Measurements from ENCODE around the gene PCDHGB4. TPM values are rescaled to one million over a fixed set of nuclear protein-coding genes. Genes with fewer than 3 reads are reported as not detected.

Gene PCDHGB4
- total RNA-seq, 1 donor from 2014 or later = 22.0 TPM

DNA sequence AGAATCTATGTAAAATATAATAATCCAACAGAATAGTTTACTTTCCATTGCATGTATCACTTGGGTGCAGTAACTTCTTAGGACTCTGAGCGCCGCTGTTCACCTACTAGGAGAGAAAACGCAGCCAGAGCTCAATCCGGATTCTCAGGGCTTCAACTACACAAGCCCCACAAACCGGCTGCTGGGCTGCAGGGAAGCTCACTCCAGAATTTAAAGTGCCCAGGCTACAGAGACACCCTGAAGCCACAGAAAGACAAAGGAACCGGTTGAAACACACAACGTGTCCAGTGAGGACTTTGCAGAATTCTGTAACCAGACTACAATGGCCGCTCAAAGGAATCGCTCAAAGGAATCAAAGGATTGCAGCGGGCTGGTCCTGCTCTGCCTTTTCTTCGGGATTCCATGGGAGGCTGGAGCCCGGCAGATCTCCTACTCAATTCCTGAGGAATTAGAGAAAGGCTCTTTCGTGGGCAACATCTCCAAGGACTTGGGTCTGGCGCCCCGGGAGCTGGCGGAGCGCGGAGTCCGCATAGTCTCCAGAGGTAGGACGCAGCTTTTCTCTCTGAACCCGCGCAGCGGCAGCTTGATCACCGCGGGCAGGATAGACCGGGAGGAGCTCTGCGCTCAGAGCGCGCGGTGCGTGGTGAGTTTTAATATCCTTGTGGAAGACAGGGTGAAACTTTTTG, 25.5 kb downstream of the PCDHGB4 start, which contains the start of gene PCDHGA10:
Gene PCDHGA10, plus strand, starts transcription at position 134 of the 686 bp plus-strand sequence. Its CDS starts 189 bp downstream, at position 323.

DNA sequence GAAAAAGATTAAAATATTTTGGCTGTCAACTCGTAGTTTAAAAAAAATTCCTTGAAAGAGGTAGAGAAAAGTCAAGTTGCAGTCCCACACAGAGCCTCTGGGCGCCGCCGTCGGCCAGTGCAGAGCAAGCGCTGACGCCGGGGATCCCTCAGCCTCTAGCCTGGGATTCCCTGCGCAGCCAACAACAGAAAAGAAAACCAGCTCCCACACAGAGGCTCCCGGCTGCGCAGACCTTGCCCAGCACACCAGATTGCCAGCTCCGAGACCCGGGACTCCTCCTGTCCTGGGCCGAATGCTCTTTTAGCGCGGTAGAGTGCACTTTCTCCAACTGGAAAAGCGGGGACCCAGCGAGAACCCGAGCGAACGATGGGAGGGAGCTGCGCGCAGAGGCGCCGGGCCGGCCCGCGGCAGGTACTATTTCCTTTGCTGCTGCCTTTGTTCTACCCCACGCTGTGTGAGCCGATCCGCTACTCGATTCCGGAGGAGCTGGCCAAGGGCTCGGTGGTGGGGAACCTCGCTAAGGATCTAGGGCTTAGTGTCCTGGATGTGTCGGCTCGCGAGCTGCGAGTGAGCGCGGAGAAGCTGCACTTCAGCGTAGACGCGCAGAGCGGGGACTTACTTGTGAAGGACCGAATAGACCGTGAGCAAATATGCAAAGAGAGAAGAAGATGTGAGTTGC, 30.1 kb downstream of the PCDHGB4 start, which contains the start of gene PCDHGB7:
Gene PCDHGB7, plus strand, starts transcription at position 184 of the 679 bp plus-strand sequence. Its CDS starts 183 bp downstream, at position 367.

DNA sequence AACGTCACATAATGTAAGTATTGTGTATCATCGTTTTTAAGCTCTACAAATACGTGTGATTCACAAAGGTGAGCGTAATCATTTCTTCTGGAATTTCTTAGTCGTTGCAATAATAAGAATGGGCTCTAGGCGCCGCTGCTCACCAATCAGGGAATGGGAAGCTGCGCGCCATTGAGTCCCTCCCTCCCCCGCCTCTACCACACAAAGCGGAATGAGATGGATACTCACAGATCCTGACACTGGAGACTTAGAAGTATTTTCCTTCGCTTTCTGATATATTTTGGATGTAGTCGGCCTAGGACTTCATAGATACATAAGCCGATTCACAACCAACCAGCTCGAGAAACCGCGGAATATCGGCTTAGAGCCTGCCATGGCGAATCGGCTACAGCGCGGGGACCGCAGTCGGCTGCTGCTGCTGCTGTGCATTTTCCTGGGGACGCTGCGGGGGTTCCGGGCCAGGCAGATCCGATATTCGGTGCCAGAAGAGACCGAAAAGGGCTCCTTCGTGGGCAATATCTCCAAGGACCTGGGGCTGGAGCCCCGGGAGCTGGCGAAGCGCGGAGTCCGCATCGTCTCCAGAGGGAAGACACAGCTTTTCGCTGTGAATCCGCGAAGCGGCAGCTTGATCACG, 33.5 kb downstream of the PCDHGB4 start, which contains the start of gene PCDHGA11:
Gene PCDHGA11, plus strand, starts transcription at position 197 of the 634 bp plus-strand sequence. Its CDS starts 177 bp downstream, at position 374.

DNA sequence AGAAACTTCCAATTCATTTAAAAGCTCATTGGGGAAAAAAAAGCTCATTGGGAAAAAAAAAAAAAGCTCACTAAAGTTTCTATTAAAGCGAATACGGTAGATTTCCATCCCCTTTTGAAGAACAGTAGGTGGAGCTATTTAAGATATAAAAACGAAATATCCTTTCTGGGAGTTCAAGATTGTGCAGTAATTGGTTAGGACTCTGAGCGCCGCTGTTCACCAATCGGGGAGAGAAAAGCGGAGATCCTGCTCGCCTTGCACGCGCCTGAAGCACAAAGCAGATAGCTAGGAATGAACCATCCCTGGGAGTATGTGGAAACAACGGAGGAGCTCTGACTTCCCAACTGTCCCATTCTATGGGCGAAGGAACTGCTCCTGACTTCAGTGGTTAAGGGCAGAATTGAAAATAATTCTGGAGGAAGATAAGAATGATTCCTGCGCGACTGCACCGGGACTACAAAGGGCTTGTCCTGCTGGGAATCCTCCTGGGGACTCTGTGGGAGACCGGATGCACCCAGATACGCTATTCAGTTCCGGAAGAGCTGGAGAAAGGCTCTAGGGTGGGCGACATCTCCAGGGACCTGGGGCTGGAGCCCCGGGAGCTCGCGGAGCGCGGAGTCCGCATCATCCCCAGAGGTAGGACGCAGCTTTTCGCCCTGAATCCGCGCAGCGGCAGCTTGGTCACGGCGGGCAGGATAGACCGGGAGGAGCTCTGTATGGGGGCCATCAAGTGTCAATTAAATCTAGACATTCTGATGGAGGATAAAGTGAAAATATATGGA, 43.0 kb downstream of the PCDHGB4 start, which contains the start of gene PCDHGA12:
Gene PCDHGA12, plus strand, starts transcription at position 176 of the 782 bp plus-strand sequence. Its CDS starts 253 bp downstream, at position 429.

Other genes with a start within 250 kb of the PCDHGB4 start
- under 0.01 and 0.28 TPM in 2 replicates for gene PCDHB6, start 237.6 kb upstream of the PCDHGB4 start, total RNA-seq
- gene PCDHB7, start 215.1 kb upstream of the PCDHGB4 start, total RNA-seq = 0.19 and 1.1 TPM in 2 replicates
- under 0.01 and 1.4 TPM in 2 replicates for gene PCDHB8, start 209.9 kb upstream of the PCDHGB4 start, total RNA-seq
- 0.19 and 1.7 TPM in 2 replicates for gene PCDHB16, start 205.3 kb upstream of the PCDHGB4 start, total RNA-seq
- under 0.01 and 0.56 TPM in 2 replicates for gene PCDHB9, start 200.5 kb upstream of the PCDHGB4 start, total RNA-seq
- 0.19 and 1.7 TPM in 2 replicates for gene PCDHB10, start 195.3 kb upstream of the PCDHGB4 start, total RNA-seq
- 0.19 and 0.85 TPM in 2 replicates for gene PCDHB11, start 188.1 kb upstream of the PCDHGB4 start, total RNA-seq
- under 0.01 and 0.28 TPM in 2 replicates for gene PCDHB12, start 179.0 kb upstream of the PCDHGB4 start, total RNA-seq
- gene PCDHB13, start 173.8 kb upstream of the PCDHGB4 start, total RNA-seq = 0.19 and 1.1 TPM in 2 replicates
- gene PCDHB14, start 164.4 kb upstream of the PCDHGB4 start, total RNA-seq = 0.58 and 2.5 TPM in 2 replicates
- 0.38 and 1.4 TPM in 2 replicates for gene PCDHB15, start 142.3 kb upstream of the PCDHGB4 start, total RNA-seq
- under 0.01 and 0.19 TPM in 2 replicates for gene SLC25A2, start 83.6 kb upstream of the PCDHGB4 start, total RNA-seq
- 90.2 and 102 TPM in 2 replicates for gene TAF7, start 66.9 kb upstream of the PCDHGB4 start, total RNA-seq
- 0.38 and 1.4 TPM in 2 replicates for gene PCDHGA1, start 57.2 kb upstream of the PCDHGB4 start, total RNA-seq
- gene PCDHGA2, start 48.9 kb upstream of the PCDHGB4 start, total RNA-seq = 1.5 and 3.1 TPM in 2 replicates
- gene PCDHGA3, start 43.9 kb upstream of the PCDHGB4 start, total RNA-seq = 0.38 and 1.7 TPM in 2 replicates
- gene PCDHGB1, start 37.6 kb upstream of the PCDHGB4 start, total RNA-seq = 0.38 and 3.1 TPM in 2 replicates
- 2.9 and 8.2 TPM in 2 replicates for gene PCDHGA4, start 32.7 kb upstream of the PCDHGB4 start, total RNA-seq
- gene PCDHGB2, start 27.7 kb upstream of the PCDHGB4 start, total RNA-seq = 1.2 and 2.5 TPM in 2 replicates
- 0.58 and 1.1 TPM in 2 replicates for gene PCDHGA5, start 23.5 kb upstream of the PCDHGB4 start, total RNA-seq
- 1.9 and 4.5 TPM in 2 replicates for gene PCDHGB3, start 17.5 kb upstream of the PCDHGB4 start, total RNA-seq
- gene PCDHGA6, start 13.8 kb upstream of the PCDHGB4 start, total RNA-seq = 1.5 and 3.1 TPM in 2 replicates
- 1.5 and 3.7 TPM in 2 replicates for gene PCDHGA7, start 5.0 kb upstream of the PCDHGB4 start, total RNA-seq
- gene PCDHGA8, start 4.9 kb downstream of the PCDHGB4 start, total RNA-seq = 1.3 and 2.8 TPM in 2 replicates
- 17.8 and 21.4 TPM in 2 replicates for gene PCDHGB5, start 10.2 kb downstream of the PCDHGB4 start, total RNA-seq
- 2.1 and 3.1 TPM in 2 replicates for gene PCDHGA9, start 15.1 kb downstream of the PCDHGB4 start, total RNA-seq
- 0.96 and 2.5 TPM in 2 replicates for gene PCDHGB6, start 20.3 kb downstream of the PCDHGB4 start, total RNA-seq
- gene PCDHGA10, start 25.3 kb downstream of the PCDHGB4 start, total RNA-seq = 1.2 and 3.4 TPM in 2 replicates
- gene PCDHGB7, start 30.0 kb downstream of the PCDHGB4 start, total RNA-seq = 1.9 and 4.5 TPM in 2 replicates
- gene PCDHGA11, start 33.4 kb downstream of the PCDHGB4 start, total RNA-seq = 3.1 and 4.5 TPM in 2 replicates
- 6.7 and 14.7 TPM in 2 replicates for gene PCDHGA12, start 42.8 kb downstream of the PCDHGB4 start, total RNA-seq
- gene PCDHGC3, start 88.3 kb downstream of the PCDHGB4 start, total RNA-seq = 24.7 and 31.0 TPM in 2 replicates
- 0.77 and 1.1 TPM in 2 replicates for gene PCDHGC4, start 97.3 kb downstream of the PCDHGB4 start, total RNA-seq
- gene PCDHGC5, start 101.4 kb downstream of the PCDHGB4 start, total RNA-seq = 1.7 and 2.0 TPM in 2 replicates
- gene DIAPH1, start 231.3 kb downstream of the PCDHGB4 start, total RNA-seq = 16.1 and 41.4 TPM in 2 replicates
- 43.1 and 49.1 TPM in 2 replicates for gene HDAC3, start 249.2 kb downstream of the PCDHGB4 start, total RNA-seq
- gene RELL2, start 249.3 kb downstream of the PCDHGB4 start, total RNA-seq = 2.7 and 3.7 TPM in 2 replicates